IMR-90 (cell line): Measurements from ENCODE around the gene HTR2A. TPM values are rescaled to one million over a fixed set of nuclear protein-coding genes. Genes with fewer than 3 reads are reported as not detected.

Source experiments
- ATAC-seq: fragments of 200-7000 bp; cut with Tn5 transposase; 2 replicates; pipeline ENCODE4 v1.9.1; 2020; ENCODE audit warnings: low read depth, mild to moderate bottlenecking, moderate library complexity
- BruUV-seq: library from RNA; stranded (reverse); fragments of 400-500 nt; replicated peaks from 2 replicates; lab custom pipeline; 2021; lab: Mats Ljungman, UMichigan
- CTCF ChIA-PET: fragments of 300-600 bp; formaldehyde crosslinking; extraction: SDS; loops from one replicate; lab custom pipeline; 2021; ENCODE audit warnings: antibody characterized with exemption; lab: Yijun Ruan, JAX
- POLR2A ChIA-PET: fragments of 300-600 bp; sonication (Branson Sonifier 250); formaldehyde crosslinking; loops from one replicate; lab custom pipeline; 2022; ENCODE audit warnings: antibody characterized with exemption; ENCODE audit not compliant: unreplicated experiment; lab: Charles Lee
- DNase-seq: peaks from one replicate; pipeline ENCODE4 v3.0.0; 2013
- H2AFZ ChIP-seq: replicated peaks from 2 replicates; pipeline ENCODE3; 2013; ENCODE audit warnings: low read length, mild to moderate bottlenecking; ENCODE audit not compliant: poor library complexity
- H2AK5ac ChIP-seq: 2 replicates; pipeline ENCODE4 v1.6.1; 2013; ENCODE audit warnings: low read depth, low read length, inconsistent platforms
- H2AK9ac ChIP-seq: replicated peaks from 2 replicates; pipeline ENCODE3; 2013; ENCODE audit warnings: mild to moderate bottlenecking, low read depth, low read length, moderate library complexity; ENCODE audit not compliant: poor library complexity
- H2BK120ac ChIP-seq: 2 replicates; pipeline ENCODE4 v1.6.1; 2013; ENCODE audit warnings: low read depth, low read length, inconsistent platforms
- H2BK15ac ChIP-seq: 3 replicates; pipeline ENCODE4 v1.6.1; 2013; ENCODE audit warnings: low read depth, low read length, inconsistent platforms
- H2BK20ac ChIP-seq: 2 replicates; pipeline ENCODE4 v1.6.1; 2013; ENCODE audit warnings: low read depth, mild to moderate bottlenecking, inconsistent platforms, low read length, moderate library complexity
- H2BK5ac ChIP-seq: 2 replicates; pipeline ENCODE4 v1.6.1; 2013; ENCODE audit warnings: mild to moderate bottlenecking, low read depth, low read length, inconsistent platforms; ENCODE audit not compliant: poor library complexity, severe bottlenecking
- H3K14ac ChIP-seq: replicated peaks from 2 replicates; pipeline ENCODE4 v1.6.1; 2013; ENCODE audit warnings: low read depth, low read length, inconsistent platforms
- H3K18ac ChIP-seq: 2 replicates; pipeline ENCODE4 v1.6.1; 2013; ENCODE audit warnings: low read depth, low read length, control low read depth
- H3K23ac ChIP-seq: 2 replicates; pipeline ENCODE4 v1.6.1; 2013; ENCODE audit warnings: low read depth, low read length, inconsistent platforms
- H3K27ac ChIP-seq: 2 replicates; pipeline ENCODE4 v1.5.1; 2013; ENCODE audit warnings: mild to moderate bottlenecking, control low read depth, low read length; ENCODE audit not compliant: insufficient read depth
- H3K27me3 ChIP-seq: 2 replicates; pipeline ENCODE4 v1.6.1; 2013; ENCODE audit warnings: low read length; ENCODE audit not compliant: control insufficient read depth, insufficient read depth
- H3K36me3 ChIP-seq: 2 replicates; pipeline ENCODE4 v1.6.1; 2013; ENCODE audit warnings: low read length, mixed read lengths; ENCODE audit not compliant: control insufficient read depth, insufficient read depth
- H3K4ac ChIP-seq: 2 replicates; pipeline ENCODE4 v1.6.1; 2013; ENCODE audit warnings: low read depth, low read length, inconsistent platforms
- H3K4me1 ChIP-seq: 2 replicates; pipeline ENCODE4 v1.6.1; 2013; ENCODE audit warnings: low read length, mixed read lengths; ENCODE audit not compliant: control insufficient read depth, insufficient read depth
- H3K4me2 ChIP-seq: 2 replicates; pipeline ENCODE4 v1.6.1; 2013; ENCODE audit warnings: low read depth, mild to moderate bottlenecking, control low read depth, low read length, moderate library complexity
- H3K4me3 ChIP-seq: 2 replicates; pipeline ENCODE4 v1.5.1; 2013; ENCODE audit warnings: low read depth, mild to moderate bottlenecking, control low read depth, low read length, moderate library complexity; ENCODE audit not compliant: insufficient read depth
- H3K56ac ChIP-seq: 2 replicates; pipeline ENCODE4 v1.6.1; 2013; ENCODE audit warnings: low read length, inconsistent platforms; ENCODE audit not compliant: insufficient read depth; ENCODE audit errors: extremely low read depth
- H3K79me1 ChIP-seq, 2 experiments: 2 replicates each; pipeline ENCODE4 v1.6.1; 2013; ENCODE audit warnings: low read length in 2 of 2, inconsistent platforms in 1 of 2, low read depth in 1 of 2
- H3K9ac ChIP-seq: 2 replicates; pipeline ENCODE4 v1.6.1; 2013; ENCODE audit warnings: low read depth, low read length, control low read depth
- H3K9me1 ChIP-seq: 2 replicates; pipeline ENCODE4 v1.6.1; 2013; ENCODE audit warnings: low read length, inconsistent platforms; ENCODE audit not compliant: insufficient read depth
- H3K9me3 ChIP-seq: 2 replicates; pipeline ENCODE4 v1.6.1; 2013; ENCODE audit warnings: low read length; ENCODE audit not compliant: control insufficient read depth, insufficient read depth
- H4K20me1 ChIP-seq: 2 replicates; pipeline ENCODE4 v1.6.1; 2013; ENCODE audit warnings: low read length, inconsistent platforms; ENCODE audit not compliant: insufficient read depth
- H4K5ac ChIP-seq: 2 replicates; pipeline ENCODE4 v1.6.1; 2013; ENCODE audit warnings: mild to moderate bottlenecking, low read depth, low read length, control low read depth
- H4K8ac ChIP-seq, 2 experiments: 2 replicates each; pipeline ENCODE4 v1.6.1; 2013; ENCODE audit warnings: low read depth in 2 of 2, low read length in 2 of 2, control low read depth in 1 of 2, inconsistent platforms in 1 of 2
- H4K91ac ChIP-seq: 2 replicates; pipeline ENCODE4 v1.6.1; 2013; ENCODE audit warnings: low read depth, low read length, inconsistent platforms; ENCODE audit not compliant: insufficient read depth
- BHLHE40 ChIP-seq: fragments of 150-350 bp; IDR thresholded peaks from 2 replicates; pipeline ENCODE4 v1.6.1; 2016; ENCODE audit warnings: mild to moderate bottlenecking, low read depth, low read length
- CEBPB ChIP-seq: IDR thresholded peaks from 2 replicates; pipeline ENCODE4 v1.6.1; 2012; ENCODE audit warnings: low read depth, low read length, improper control_type of control experiment
- CHD1 ChIP-seq: IDR thresholded peaks from 2 replicates; pipeline ENCODE4 v1.6.1; 2012; ENCODE audit warnings: low read depth, low read length, improper control_type of control experiment
- CTCF ChIP-seq: conservative IDR thresholded peaks from 2 replicates; pipeline ENCODE4 v1.5.1; 2012; ENCODE audit warnings: mild to moderate bottlenecking, low read depth, low read length, improper control_type of control experiment
- FOS ChIP-seq: fragments of 150-350 bp; IDR thresholded peaks from 2 replicates; pipeline ENCODE4 v1.6.1; 2016; ENCODE audit warnings: low read depth, low read length
- MAZ ChIP-seq: IDR thresholded peaks from 2 replicates; pipeline ENCODE4 v1.6.1; 2012; ENCODE audit warnings: low read depth, mild to moderate bottlenecking, low read length, improper control_type of control experiment, moderate library complexity, borderline replicate concordance
- MXI1 ChIP-seq: IDR thresholded peaks from 2 replicates; pipeline ENCODE4 v1.6.1; 2012; ENCODE audit warnings: low read depth, mild to moderate bottlenecking, low read length, moderate library complexity, borderline replicate concordance
- NFE2L2 ChIP-seq: fragments of 150-350 bp; IDR thresholded peaks from 2 replicates; pipeline ENCODE4 v1.6.1; 2016; ENCODE audit warnings: low read depth, mild to moderate bottlenecking, low read length
- POLR2A ChIP-seq: IDR thresholded peaks from 2 replicates; pipeline ENCODE4 v1.6.1; 2012; ENCODE audit warnings: mild to moderate bottlenecking, low read depth, low read length
- RAD21 ChIP-seq: IDR thresholded peaks from 2 replicates; pipeline ENCODE4 v1.6.1; 2012; ENCODE audit warnings: low read length, improper control_type of control experiment
- RCOR1 ChIP-seq: IDR thresholded peaks from 2 replicates; pipeline ENCODE4 v1.6.1; 2012; ENCODE audit warnings: mild to moderate bottlenecking, low read length, improper control_type of control experiment; ENCODE audit not compliant: insufficient replicate concordance
- RFX5 ChIP-seq: IDR thresholded peaks from 2 replicates; pipeline ENCODE4 v1.8.0; 2012; ENCODE audit warnings: low read depth, mild to moderate bottlenecking, low read length, moderate library complexity
- SMC3 ChIP-seq: fragments of 150-350 bp; IDR thresholded peaks from 2 replicates; pipeline ENCODE4 v1.6.1; 2016; ENCODE audit warnings: low read depth, mild to moderate bottlenecking, antibody characterized with exemption, low read length, moderate library complexity
- USF2 ChIP-seq: fragments of 150-350 bp; IDR thresholded peaks from 2 replicates; pipeline ENCODE4 v1.6.1; 2017; ENCODE audit warnings: mild to moderate bottlenecking, antibody characterized with exemption, low read length, low read depth
- WGBS, 2 experiments: methylation state at CpG; one replicate each; pipeline versions ENCODE4 v1.1.5 to v1.1.7; 2013; ENCODE audit warnings: missing lambda C conversion rate in 2 of 2; ENCODE audit not compliant: insufficient read length in 1 of 2; ENCODE audit errors: extremely low coverage in 2 of 2; 5-methylcytosine and 5-hydroxymethylcytosine counted together
- dilution Hi-C: fragments of 300-500 bp; cut with HindIII; formaldehyde crosslinking; loops from one replicate; pipeline ENCODE4 v1.14.3; 2018; ENCODE audit warnings: low sequenced_read_pairs; ENCODE audit not compliant: unreplicated experiment
- in situ Hi-C: fragments of 300-500 bp; cut with MboI; formaldehyde crosslinking; loops from 3 replicates; pipeline ENCODE4 v1.14.3; 2019; ENCODE audit warnings: low sequenced_read_pairs, inconsistent platforms, mixed read lengths
- intact Hi-C: fragments of 100-400 bp; cut with micrococcal nuclease; formaldehyde crosslinking; loops from 2 replicates; pipeline ENCODE4 v1.10.0; 2022
- polyA plus RNA-seq, 3 experiments: library from polyadenylated mRNA; depleted of rRNA; stranded (reverse); fragments of >200 nt; gene quantifications; 2 replicates each; pipeline ENCODE4 v1.2.3, GENCODE V29; 2012; ENCODE audit warnings: low replicate concordance in 1 of 3
- total RNA-seq: library from RNA; depleted of rRNA; stranded (reverse); fragments of >200 nt; gene quantifications from 2 replicates; pipeline ENCODE4 v1.2.3, GENCODE V29; 2012

The HTR2A gene
- total and polyA plus RNA-seq, 2 of the 4 experiments (the other 2 are of a cell fraction), result 0.02 TPM; not detected in 1

- no peak for TF ChIP-seq USF2
- no peak for TF ChIP-seq CHD1
Measured at GRCh38 chr13:46830405-46831005, 66.3 kb downstream of the HTR2A start (continued).

GRCh38 chr13:46822551-46822950 lies 74.3 kb downstream of the HTR2A start:
- no peak for DNase-seq
- intact Hi-C loops, result no loop called here
- H3K56ac ChIP-seq, result no peak overlapping the region
- no peak overlapping the region for H2BK15ac ChIP-seq
- dilution Hi-C loops, result no loop called here
- no peak overlapping the region for H3K23ac ChIP-seq
- no peaks in the 10 kb centered on the region for H3K9me1 ChIP-seq
- no peak overlapping the region for H3K4me2 ChIP-seq
- H4K8ac ChIP-seq, result no peak overlapping the region
- no peak overlapping the region for H2AFZ ChIP-seq
- no peaks in the 10 kb centered on the region for H3K79me1 ChIP-seq
- H3K27me3 ChIP-seq, result peaks cover 3% of the 10 kb centered on the region; the same call in 1 of the 2 replicates
- H3K36me3 ChIP-seq, result no peaks in the 10 kb centered on the region
- H3K18ac ChIP-seq, result no peak overlapping the region
- no peak overlapping the region for H3K9ac ChIP-seq
- no peak overlapping the region for H4K5ac ChIP-seq
- H2BK120ac ChIP-seq, result no peak overlapping the region
- no peak for ATAC-seq
- no peak overlapping the region for H2BK20ac ChIP-seq
- H2AK9ac ChIP-seq, result no peak overlapping the region
- ChIA-PET POLR2A (no interaction called here), CTCF (interaction anchor here (0.7 kb wide), 1 partner anchor 898 kb away, joined by 4 read pairs; no protein-coding TSS in a partner anchor)
- H4K20me1 ChIP-seq, result no peaks in the 10 kb centered on the region
- H3K9me3 ChIP-seq, result no peaks in the 10 kb centered on the region
- no peak overlapping the region for H2AK5ac ChIP-seq
- no peak overlapping the region for H3K4ac ChIP-seq
- H3K4me1 ChIP-seq, result no peaks in the 10 kb centered on the region
- BruUV-seq, result no TSS peak
- H4K91ac ChIP-seq, result no peak overlapping the region
- WGBS, 2 experiments, result no CpG with 5 or more reads among the region's 2 CpGs
- H3K14ac ChIP-seq, result no peak overlapping the region
- no peak overlapping the region for H2BK5ac ChIP-seq
- H3K4me3 ChIP-seq, result no peak overlapping the region
- in situ Hi-C loops, result no loop called here
- H3K27ac ChIP-seq, result no peak overlapping the region
- TF ChIP-seq RCOR1 (no peak), CEBPB (no peak), CTCF (no peak), MXI1 (no peak), SMC3 (no peak), BHLHE40 (no peak), NFE2L2 (no peak), MAZ (no peak), USF2 (no peak), RAD21 (no peak), RFX5 (no peak), CHD1 (no peak), POLR2A (no peak), FOS (no peak)
